GM23338 (cell line): ENCODE data around the gene CHCHD3. TPM values are rescaled to one million over a fixed set of nuclear protein-coding genes. Genes with fewer than 3 reads are reported as not detected.

Experiments used
- ATAC-seq: fragments of 200-7000 bp; cut with Tn5 transposase; 3 replicates; pipeline ENCODE4 v1.9.1; 2020
- DNase-seq: peaks from one replicate; pipeline ENCODE4 v3.0.0-alpha.2; 2015; ENCODE audit warnings: low spot score
- H2AFZ ChIP-seq: fragments of 200-600 bp; sonication (generic); 2 replicates; pipeline ENCODE4 v1.8.0; 2016; ENCODE audit warnings: antibody characterized with exemption, mild to moderate bottlenecking, moderate library complexity
- H3F3A ChIP-seq: fragments of 200-600 bp; sonication (generic); replicated peaks from 2 replicates; pipeline ENCODE4 v1.8.0; 2017; ENCODE audit warnings: antibody characterized with exemption, mixed run types, low read depth
- H3K27ac ChIP-seq: fragments of 200-600 bp; sonication (generic); 2 replicates; pipeline ENCODE4 v1.6.1; 2016; ENCODE audit warnings: low read depth
- H3K27me3 ChIP-seq: fragments of 200-600 bp; sonication (generic); 2 replicates; pipeline ENCODE4 v1.8.0; 2016; ENCODE audit warnings: mild to moderate bottlenecking, mixed run types, moderate library complexity; ENCODE audit not compliant: insufficient read depth
- H3K36me3 ChIP-seq: fragments of 200-600 bp; sonication (generic); 2 replicates; pipeline ENCODE4 v1.8.0; 2016; ENCODE audit warnings: mild to moderate bottlenecking; ENCODE audit not compliant: insufficient read depth
- H3K4me1 ChIP-seq: fragments of 200-600 bp; sonication (generic); 2 replicates; pipeline ENCODE4 v1.8.0; 2016; ENCODE audit warnings: mild to moderate bottlenecking, moderate library complexity; ENCODE audit not compliant: insufficient read depth
- H3K4me2 ChIP-seq: fragments of 200-600 bp; sonication (generic); 2 replicates; pipeline ENCODE4 v1.7.1; 2017; ENCODE audit warnings: mixed run types
- H3K4me3 ChIP-seq: fragments of 200-600 bp; sonication (generic); 2 replicates; pipeline ENCODE4 v1.6.1; 2016; ENCODE audit warnings: mixed run types
- H3K79me2 ChIP-seq: fragments of 200-600 bp; sonication (generic); replicated peaks from 2 replicates; pipeline ENCODE4 v1.8.0; 2017; ENCODE audit warnings: mild to moderate bottlenecking; ENCODE audit not compliant: insufficient read depth
- H3K9me2 ChIP-seq: fragments of 200-600 bp; sonication (generic); 2 replicates; pipeline ENCODE4 v1.8.0; 2017; ENCODE audit not compliant: insufficient read depth
- H4K20me1 ChIP-seq: fragments of 200-600 bp; sonication (generic); replicated peaks from 2 replicates; pipeline ENCODE4 v1.8.0; 2017; ENCODE audit warnings: mild to moderate bottlenecking; ENCODE audit not compliant: insufficient read depth
- H3K27ac Mint-ChIP-seq: 2 replicates; pipeline ENCODE4 v1.8.0; 2020; ENCODE audit warnings: inconsistent platforms, mild to moderate bottlenecking, moderate library complexity, mixed read lengths
- H3K27me3 Mint-ChIP-seq: 3 replicates; pipeline ENCODE4 v1.8.0; 2022; ENCODE audit warnings: low read depth, mild to moderate bottlenecking, moderate library complexity, mixed read lengths, inconsistent platforms; ENCODE audit not compliant: insufficient read depth, poor library complexity
- H3K36me3 Mint-ChIP-seq: 3 replicates; pipeline ENCODE4 v1.8.0; 2021; ENCODE audit warnings: low read depth, mild to moderate bottlenecking, inconsistent platforms, moderate library complexity, mixed read lengths
- H3K4me1 Mint-ChIP-seq: 3 replicates; pipeline ENCODE4 v1.8.0; 2020; ENCODE audit warnings: mild to moderate bottlenecking, inconsistent platforms, mixed read lengths
- H3K4me3 Mint-ChIP-seq: 3 replicates; pipeline ENCODE4 v1.8.0; 2021; ENCODE audit warnings: moderate library complexity, mild to moderate bottlenecking, inconsistent platforms, mixed read lengths
- H3K9me3 Mint-ChIP-seq: 3 replicates; pipeline ENCODE4 v1.8.0; 2020; ENCODE audit warnings: moderate library complexity, mild to moderate bottlenecking, inconsistent platforms, mixed read lengths
- CREB1 ChIP-seq: fragments of 250-450 bp; sonication (Bioruptor Pico); IDR thresholded peaks from 2 replicates; pipeline ENCODE4 v1.5.0; 2020; ENCODE audit warnings: low read depth, mild to moderate bottlenecking, moderate library complexity
- EZH2 ChIP-seq: fragments of 200-600 bp; sonication (generic); IDR thresholded peaks from one replicate; pipeline ENCODE4 v1.8.0; 2017; ENCODE audit warnings: antibody characterized with exemption, mild to moderate bottlenecking, low read depth; ENCODE audit not compliant: unreplicated experiment
- EZH2phosphoT487 ChIP-seq: fragments of 200-600 bp; sonication (generic); IDR thresholded peaks from one replicate; pipeline ENCODE4 v1.8.1; 2018; ENCODE audit warnings: antibody characterized with exemption; ENCODE audit not compliant: unreplicated experiment
- JUNB ChIP-seq: IDR thresholded peaks from one replicate; pipeline ENCODE4 v1.6.1; 2016; ENCODE audit warnings: antibody characterized with exemption; ENCODE audit not compliant: unreplicated experiment
- NANOG ChIP-seq: IDR thresholded peaks from 2 replicates; pipeline ENCODE4 v1.6.1; 2016; ENCODE audit warnings: antibody characterized with exemption, borderline replicate concordance
- POLR2AphosphoS5 ChIP-seq: IDR thresholded peaks from 2 replicates; pipeline ENCODE4 v1.6.1; 2016; ENCODE audit warnings: antibody characterized with exemption, low read depth
- STAT1 ChIP-seq: IDR thresholded peaks from one replicate; pipeline ENCODE4 v1.6.1; 2016; ENCODE audit warnings: antibody characterized with exemption; ENCODE audit not compliant: unreplicated experiment
- ZNF114 ChIP-seq: fragments of 250-450 bp; sonication (Bioruptor Pico); IDR thresholded peaks from 2 replicates; pipeline ENCODE4 v1.5.0; 2020; ENCODE audit warnings: mild to moderate bottlenecking, moderate library complexity
- ZNF331 ChIP-seq: fragments of 250-450 bp; sonication (Bioruptor Pico); IDR thresholded peaks from 2 replicates; pipeline ENCODE4 v1.5.0; 2020; ENCODE audit warnings: low read depth, mild to moderate bottlenecking, moderate library complexity
- polyA plus RNA-seq: library from polyadenylated mRNA; unstranded; fragments of >200 nt; fragmentation: Nextera tagmentation; extraction: Ambion mirVana; gene quantifications from 2 replicates; pipeline ENCODE4 v1.2.1, GENCODE V29; 2016
- total RNA-seq: library from RNA; depleted of rRNA; stranded (reverse); fragments of >200 nt; shearing (Covaris generic); gene quantifications from 2 replicates; pipeline ENCODE4 v1.2.3, GENCODE V29; 2014
- TF ChIP-seq, protein P1 (sequence below): IDR thresholded peaks from one replicate; pipeline ENCODE4 v1.6.1; 2018; ENCODE audit warnings: antibody characterized with exemption; ENCODE audit not compliant: unreplicated experiment
- TF ChIP-seq, protein P2 (sequence below): IDR thresholded peaks from 2 replicates; pipeline ENCODE4 v1.6.1; 2016; ENCODE audit warnings: antibody characterized with exemption
- TF ChIP-seq, protein P3 (sequence below), 2 experiments: fragments of 200-600 bp in 1 of 2; sonication (generic) in 1 of 2; conservative IDR thresholded peaks; 2 replicates each; pipeline versions ENCODE4 v1.5.1 to v1.6.1; 2016 to 2017; ENCODE audit warnings: antibody characterized with exemption in 2 of 2, low read depth in 2 of 2, mild to moderate bottlenecking in 2 of 2, moderate library complexity in 1 of 2
- TF ChIP-seq, protein P4 (sequence below): fragments of 250-450 bp; sonication (Bioruptor Pico); IDR thresholded peaks from 2 replicates; pipeline ENCODE4 v1.5.0; 2020; ENCODE audit warnings: mild to moderate bottlenecking, moderate library complexity

Gene CHCHD3
- total and polyA plus RNA-seq, 2 experiments from 2014 or later: 107 to 131 TPM

DNA sequence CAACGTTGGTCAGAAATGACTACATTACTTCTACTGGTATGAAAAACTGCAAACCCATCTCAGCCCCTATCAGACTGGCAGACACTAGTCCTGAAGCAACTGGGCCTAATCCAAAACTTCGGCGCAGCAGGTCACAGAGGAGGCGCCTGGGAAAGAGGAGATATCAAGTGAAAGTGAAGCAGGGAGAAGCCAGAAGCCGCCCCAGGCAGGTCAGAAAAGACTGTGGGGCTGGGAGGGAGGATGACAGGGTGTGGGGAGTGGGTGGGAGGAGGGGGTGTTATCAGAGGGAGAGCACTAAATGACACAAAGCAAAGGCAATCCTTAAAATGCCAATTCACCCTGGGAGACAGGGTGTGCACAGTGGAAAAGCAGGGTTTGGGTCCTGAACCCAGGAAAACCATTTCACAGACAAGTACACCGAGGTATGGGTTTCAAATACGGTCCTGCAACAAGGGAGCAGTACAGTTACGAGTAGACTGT lies 731 bp downstream of the CHCHD3 start:
- peaks cover 2% of the 10 kb centered on the region for H3K27me3 Mint-ChIP-seq
- no peaks in the 10 kb centered on the region for H3K36me3 ChIP-seq
- peaks cover 43% of the 10 kb centered on the region for H3K4me1 Mint-ChIP-seq
- H3K36me3 Mint-ChIP-seq: no peaks in the 10 kb centered on the region
- peaks cover 56% of the 10 kb centered on the region for H3K79me2 ChIP-seq
- H3K9me3 Mint-ChIP-seq: no peaks in the 10 kb centered on the region
- peak; percentile 14 for ATAC-seq
- H4K20me1 ChIP-seq: peaks cover 2% of the 10 kb centered on the region; the same call in 1 of the 2 replicates
- peak; percentile 40 for DNase-seq
- H3K27ac Mint-ChIP-seq: peak overlapping the region; percentile 91
- no peak overlapping the region; the same call in 1 of the 2 replicates for H3K27ac ChIP-seq
- peak overlapping the region; percentile 83 for H3K4me3 ChIP-seq
- peak overlapping the region; percentile 86 for H3K4me2 ChIP-seq
- H3K4me1 ChIP-seq: peaks cover 42% of the 10 kb centered on the region
- no peaks in the 10 kb centered on the region for H3K9me2 ChIP-seq
- no peaks in the 10 kb centered on the region for H3K27me3 ChIP-seq
- H3F3A ChIP-seq: no peaks in the 10 kb centered on the region
- TF ChIP-seq NANOG (no peak), ZNF331 (CRISPR knock-in tag) (no peak), EZH2phosphoT487 (no peak), POLR2AphosphoS5 (no peak), ZNF114 (CRISPR knock-in tag) (no peak), STAT1 (no peak), CREB1 (CRISPR knock-in tag) (no peak), EZH2 (no peak), JUNB (no peak)
- TF ChIP-seq, protein P1, sequence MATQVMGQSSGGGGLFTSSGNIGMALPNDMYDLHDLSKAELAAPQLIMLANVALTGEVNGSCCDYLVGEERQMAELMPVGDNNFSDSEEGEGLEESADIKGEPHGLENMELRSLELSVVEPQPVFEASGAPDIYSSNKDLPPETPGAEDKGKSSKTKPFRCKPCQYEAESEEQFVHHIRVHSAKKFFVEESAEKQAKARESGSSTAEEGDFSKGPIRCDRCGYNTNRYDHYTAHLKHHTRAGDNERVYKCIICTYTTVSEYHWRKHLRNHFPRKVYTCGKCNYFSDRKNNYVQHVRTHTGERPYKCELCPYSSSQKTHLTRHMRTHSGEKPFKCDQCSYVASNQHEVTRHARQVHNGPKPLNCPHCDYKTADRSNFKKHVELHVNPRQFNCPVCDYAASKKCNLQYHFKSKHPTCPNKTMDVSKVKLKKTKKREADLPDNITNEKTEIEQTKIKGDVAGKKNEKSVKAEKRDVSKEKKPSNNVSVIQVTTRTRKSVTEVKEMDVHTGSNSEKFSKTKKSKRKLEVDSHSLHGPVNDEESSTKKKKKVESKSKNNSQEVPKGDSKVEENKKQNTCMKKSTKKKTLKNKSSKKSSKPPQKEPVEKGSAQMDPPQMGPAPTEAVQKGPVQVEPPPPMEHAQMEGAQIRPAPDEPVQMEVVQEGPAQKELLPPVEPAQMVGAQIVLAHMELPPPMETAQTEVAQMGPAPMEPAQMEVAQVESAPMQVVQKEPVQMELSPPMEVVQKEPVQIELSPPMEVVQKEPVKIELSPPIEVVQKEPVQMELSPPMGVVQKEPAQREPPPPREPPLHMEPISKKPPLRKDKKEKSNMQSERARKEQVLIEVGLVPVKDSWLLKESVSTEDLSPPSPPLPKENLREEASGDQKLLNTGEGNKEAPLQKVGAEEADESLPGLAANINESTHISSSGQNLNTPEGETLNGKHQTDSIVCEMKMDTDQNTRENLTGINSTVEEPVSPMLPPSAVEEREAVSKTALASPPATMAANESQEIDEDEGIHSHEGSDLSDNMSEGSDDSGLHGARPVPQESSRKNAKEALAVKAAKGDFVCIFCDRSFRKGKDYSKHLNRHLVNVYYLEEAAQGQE: no peak
- TF ChIP-seq, protein P2, sequence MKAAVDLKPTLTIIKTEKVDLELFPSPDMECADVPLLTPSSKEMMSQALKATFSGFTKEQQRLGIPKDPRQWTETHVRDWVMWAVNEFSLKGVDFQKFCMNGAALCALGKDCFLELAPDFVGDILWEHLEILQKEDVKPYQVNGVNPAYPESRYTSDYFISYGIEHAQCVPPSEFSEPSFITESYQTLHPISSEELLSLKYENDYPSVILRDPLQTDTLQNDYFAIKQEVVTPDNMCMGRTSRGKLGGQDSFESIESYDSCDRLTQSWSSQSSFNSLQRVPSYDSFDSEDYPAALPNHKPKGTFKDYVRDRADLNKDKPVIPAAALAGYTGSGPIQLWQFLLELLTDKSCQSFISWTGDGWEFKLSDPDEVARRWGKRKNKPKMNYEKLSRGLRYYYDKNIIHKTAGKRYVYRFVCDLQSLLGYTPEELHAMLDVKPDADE: no peak
- TF ChIP-seq, protein P3, sequence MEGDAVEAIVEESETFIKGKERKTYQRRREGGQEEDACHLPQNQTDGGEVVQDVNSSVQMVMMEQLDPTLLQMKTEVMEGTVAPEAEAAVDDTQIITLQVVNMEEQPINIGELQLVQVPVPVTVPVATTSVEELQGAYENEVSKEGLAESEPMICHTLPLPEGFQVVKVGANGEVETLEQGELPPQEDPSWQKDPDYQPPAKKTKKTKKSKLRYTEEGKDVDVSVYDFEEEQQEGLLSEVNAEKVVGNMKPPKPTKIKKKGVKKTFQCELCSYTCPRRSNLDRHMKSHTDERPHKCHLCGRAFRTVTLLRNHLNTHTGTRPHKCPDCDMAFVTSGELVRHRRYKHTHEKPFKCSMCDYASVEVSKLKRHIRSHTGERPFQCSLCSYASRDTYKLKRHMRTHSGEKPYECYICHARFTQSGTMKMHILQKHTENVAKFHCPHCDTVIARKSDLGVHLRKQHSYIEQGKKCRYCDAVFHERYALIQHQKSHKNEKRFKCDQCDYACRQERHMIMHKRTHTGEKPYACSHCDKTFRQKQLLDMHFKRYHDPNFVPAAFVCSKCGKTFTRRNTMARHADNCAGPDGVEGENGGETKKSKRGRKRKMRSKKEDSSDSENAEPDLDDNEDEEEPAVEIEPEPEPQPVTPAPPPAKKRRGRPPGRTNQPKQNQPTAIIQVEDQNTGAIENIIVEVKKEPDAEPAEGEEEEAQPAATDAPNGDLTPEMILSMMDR (conservative IDR thresholded peaks at IDR 0.05; ENCODE audit: low read depth in 2 of 2): no peak
- TF ChIP-seq, protein P4, sequence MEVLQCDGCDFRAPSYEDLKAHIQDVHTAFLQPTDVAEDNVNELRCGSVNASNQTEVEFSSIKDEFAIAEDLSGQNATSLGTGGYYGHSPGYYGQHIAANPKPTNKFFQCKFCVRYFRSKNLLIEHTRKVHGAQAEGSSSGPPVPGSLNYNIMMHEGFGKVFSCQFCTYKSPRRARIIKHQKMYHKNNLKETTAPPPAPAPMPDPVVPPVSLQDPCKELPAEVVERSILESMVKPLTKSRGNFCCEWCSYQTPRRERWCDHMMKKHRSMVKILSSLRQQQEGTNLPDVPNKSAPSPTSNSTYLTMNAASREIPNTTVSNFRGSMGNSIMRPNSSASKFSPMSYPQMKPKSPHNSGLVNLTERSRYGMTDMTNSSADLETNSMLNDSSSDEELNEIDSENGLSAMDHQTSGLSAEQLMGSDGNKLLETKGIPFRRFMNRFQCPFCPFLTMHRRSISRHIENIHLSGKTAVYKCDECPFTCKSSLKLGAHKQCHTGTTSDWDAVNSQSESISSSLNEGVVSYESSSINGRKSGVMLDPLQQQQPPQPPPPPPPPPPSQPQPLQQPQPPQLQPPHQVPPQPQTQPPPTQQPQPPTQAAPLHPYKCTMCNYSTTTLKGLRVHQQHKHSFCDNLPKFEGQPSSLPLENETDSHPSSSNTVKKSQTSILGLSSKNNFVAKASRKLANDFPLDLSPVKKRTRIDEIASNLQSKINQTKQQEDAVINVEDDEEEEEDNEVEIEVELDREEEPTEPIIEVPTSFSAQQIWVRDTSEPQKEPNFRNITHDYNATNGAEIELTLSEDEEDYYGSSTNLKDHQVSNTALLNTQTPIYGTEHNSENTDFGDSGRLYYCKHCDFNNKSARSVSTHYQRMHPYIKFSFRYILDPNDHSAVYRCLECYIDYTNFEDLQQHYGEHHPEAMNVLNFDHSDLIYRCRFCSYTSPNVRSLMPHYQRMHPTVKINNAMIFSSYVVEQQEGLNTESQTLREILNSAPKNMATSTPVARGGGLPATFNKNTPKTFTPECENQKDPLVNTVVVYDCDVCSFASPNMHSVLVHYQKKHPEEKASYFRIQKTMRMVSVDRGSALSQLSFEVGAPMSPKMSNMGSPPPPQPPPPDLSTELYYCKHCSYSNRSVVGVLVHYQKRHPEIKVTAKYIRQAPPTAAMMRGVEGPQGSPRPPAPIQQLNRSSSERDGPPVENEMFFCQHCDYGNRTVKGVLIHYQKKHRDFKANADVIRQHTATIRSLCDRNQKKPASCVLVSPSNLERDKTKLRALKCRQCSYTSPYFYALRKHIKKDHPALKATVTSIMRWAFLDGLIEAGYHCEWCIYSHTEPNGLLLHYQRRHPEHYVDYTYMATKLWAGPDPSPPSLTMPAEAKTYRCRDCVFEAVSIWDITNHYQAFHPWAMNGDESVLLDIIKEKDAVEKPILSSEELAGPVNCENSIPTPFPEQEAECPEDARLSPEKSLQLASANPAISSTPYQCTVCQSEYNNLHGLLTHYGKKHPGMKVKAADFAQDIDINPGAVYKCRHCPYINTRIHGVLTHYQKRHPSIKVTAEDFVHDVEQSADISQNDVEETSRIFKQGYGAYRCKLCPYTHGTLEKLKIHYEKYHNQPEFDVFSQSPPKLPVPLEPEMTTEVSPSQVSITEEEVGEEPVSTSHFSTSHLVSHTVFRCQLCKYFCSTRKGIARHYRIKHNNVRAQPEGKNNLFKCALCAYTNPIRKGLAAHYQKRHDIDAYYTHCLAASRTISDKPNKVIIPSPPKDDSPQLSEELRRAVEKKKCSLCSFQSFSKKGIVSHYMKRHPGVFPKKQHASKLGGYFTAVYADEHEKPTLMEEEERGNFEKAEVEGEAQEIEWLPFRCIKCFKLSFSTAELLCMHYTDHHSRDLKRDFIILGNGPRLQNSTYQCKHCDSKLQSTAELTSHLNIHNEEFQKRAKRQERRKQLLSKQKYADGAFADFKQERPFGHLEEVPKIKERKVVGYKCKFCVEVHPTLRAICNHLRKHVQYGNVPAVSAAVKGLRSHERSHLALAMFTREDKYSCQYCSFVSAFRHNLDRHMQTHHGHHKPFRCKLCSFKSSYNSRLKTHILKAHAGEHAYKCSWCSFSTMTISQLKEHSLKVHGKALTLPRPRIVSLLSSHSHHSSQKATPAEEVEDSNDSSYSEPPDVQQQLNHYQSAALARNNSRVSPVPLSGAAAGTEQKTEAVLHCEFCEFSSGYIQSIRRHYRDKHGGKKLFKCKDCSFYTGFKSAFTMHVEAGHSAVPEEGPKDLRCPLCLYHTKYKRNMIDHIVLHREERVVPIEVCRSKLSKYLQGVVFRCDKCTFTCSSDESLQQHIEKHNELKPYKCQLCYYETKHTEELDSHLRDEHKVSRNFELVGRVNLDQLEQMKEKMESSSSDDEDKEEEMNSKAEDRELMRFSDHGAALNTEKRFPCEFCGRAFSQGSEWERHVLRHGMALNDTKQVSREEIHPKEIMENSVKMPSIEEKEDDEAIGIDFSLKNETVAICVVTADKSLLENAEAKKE (CRISPR knock-in tag): no peak
- H2AFZ ChIP-seq: no peak overlapping the region
- H3K4me3 Mint-ChIP-seq: peak overlapping the region; percentile 88
